BE2C (cell line): Measurements from ENCODE around the gene AGBL1.

Source experiments
- DNase-seq: peaks from one replicate; pipeline ENCODE4 v3.0.0-alpha.2; 2020
- H3K27me3 ChIP-seq: fragments of 250-450 bp; sonication (Bioruptor Pico); 2 replicates; pipeline ENCODE4 v1.5.1; 2020; ENCODE audit warnings: mild to moderate bottlenecking
- H3K36me3 ChIP-seq: fragments of 250-450 bp; sonication (Bioruptor Pico); 2 replicates; pipeline ENCODE4 v1.5.1; 2020; ENCODE audit warnings: mild to moderate bottlenecking
- H3K4me1 ChIP-seq: fragments of 250-450 bp; sonication (Bioruptor Pico); 2 replicates; pipeline ENCODE4 v1.5.1; 2020
- H3K4me3 ChIP-seq: 2 replicates; pipeline ENCODE4 v1.5.1; 2011; ENCODE audit warnings: low read depth, low read length
- H3K9me3 ChIP-seq: fragments of 250-450 bp; sonication (Bioruptor Pico); 2 replicates; pipeline ENCODE4 v1.5.1; 2020
- CTCF ChIP-seq: IDR thresholded peaks from 2 replicates; pipeline ENCODE4 v1.5.1; 2012; ENCODE audit warnings: mild to moderate bottlenecking, low read depth, low read length

AGBL1 gene

DNA sequence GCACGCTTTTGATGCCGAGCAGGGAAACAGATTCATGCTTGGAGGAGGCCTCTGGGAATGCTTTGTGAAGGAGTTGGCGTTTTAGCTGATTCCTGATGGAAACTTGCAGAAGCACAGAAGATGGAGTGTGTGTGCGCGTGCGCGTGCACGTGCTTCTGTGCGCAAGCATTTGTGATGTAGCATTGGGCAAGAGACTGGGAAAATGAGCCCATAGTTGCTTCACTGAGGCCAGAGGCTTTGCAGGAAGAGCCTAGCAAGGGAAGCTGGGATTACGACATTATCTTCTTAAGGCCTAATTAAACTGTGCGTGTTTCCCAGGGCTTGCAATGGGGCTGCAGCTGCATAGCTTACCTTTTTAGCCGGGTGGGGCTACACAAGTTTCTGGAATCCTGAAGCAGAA is 18.1 kb upstream of the AGBL1 start:
- H3K36me3 ChIP-seq, result no peaks in the 10 kb centered on the region
- H3K4me3 ChIP-seq, result no peak overlapping the region
- TF ChIP-seq CTCF, result no peak
- H3K4me1 ChIP-seq, result no peaks in the 10 kb centered on the region
- no peaks in the 10 kb centered on the region for H3K9me3 ChIP-seq
- H3K27me3 ChIP-seq, result peaks cover 4% of the 10 kb centered on the region
- DNase-seq, result no peak

DNA sequence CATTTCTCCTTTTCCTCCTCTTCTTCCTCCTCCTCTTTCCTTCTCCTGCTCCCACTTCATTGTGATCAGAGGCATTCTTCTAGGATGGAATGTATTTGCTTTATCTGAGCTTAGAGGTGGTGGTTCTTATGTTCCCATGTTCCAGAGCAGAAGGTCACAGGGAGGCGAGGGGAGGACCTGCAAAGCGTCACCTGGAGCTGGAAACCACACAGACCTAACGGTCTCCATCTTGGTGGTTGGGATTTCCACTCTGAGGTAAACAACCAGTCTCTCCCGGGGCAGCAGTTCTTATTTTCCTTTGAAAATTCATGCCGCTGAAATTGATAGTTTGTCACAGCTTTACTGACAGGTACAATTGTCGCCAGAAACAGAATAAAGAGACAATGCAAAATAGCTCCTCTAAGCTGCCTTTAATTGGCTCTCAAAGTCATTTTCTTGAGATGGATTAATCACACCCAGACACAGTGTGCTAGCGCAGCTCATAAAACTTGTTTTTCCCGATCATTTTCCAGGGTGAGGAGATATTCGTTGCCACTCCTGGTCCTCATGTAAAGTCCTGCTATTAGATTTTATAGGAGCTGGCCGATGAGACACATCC is 16.9 kb upstream of the AGBL1 start:
- no peaks in the 10 kb centered on the region for H3K4me1 ChIP-seq
- no peak for DNase-seq
- H3K9me3 ChIP-seq, result no peaks in the 10 kb centered on the region
- no peak overlapping the region for H3K4me3 ChIP-seq
- TF ChIP-seq CTCF, result no peak
- H3K36me3 ChIP-seq, result no peaks in the 10 kb centered on the region
- peaks cover 4% of the 10 kb centered on the region for H3K27me3 ChIP-seq

DNA sequence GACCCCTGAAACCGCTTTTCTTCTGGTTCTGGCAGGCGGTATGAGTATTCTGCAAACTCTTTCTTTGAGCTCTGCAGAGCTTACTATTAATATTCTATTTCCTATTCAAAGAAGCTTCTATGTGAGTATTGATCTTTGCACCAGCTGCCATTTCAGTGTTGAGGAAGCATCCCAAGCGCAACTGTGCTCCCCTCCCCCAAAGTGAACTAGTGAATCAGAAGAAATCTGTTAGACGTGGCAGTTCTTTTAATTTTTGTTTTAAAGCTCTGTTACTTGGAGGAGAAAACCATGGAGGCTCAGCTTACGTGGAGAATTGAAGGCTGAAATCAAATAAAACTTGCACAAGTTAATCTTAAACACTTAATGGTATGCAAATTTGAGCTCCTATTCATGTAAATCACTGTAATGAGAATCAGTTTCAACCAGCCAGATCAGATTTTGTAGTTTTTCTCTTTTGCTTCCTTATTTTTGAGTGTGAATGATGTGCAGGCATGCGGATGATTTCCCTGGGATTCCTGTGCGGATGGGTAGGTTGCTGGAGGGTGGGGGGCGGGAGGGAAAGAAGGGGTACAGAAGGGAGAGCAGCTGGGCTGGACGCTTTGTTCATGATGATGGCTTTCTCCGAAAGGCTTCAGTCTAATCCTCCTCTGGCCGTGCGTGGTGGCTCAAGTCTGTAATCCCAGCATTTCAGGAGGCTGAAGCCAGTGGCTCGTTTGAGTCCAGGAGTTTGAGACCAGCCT is 16.1 kb upstream of the AGBL1 start:
- no peak overlapping the region for H3K4me3 ChIP-seq
- H3K27me3 ChIP-seq, result peaks cover 4% of the 10 kb centered on the region
- no peak for TF ChIP-seq CTCF
- no peaks in the 10 kb centered on the region for H3K36me3 ChIP-seq
- no peak for DNase-seq
- no peaks in the 10 kb centered on the region for H3K9me3 ChIP-seq
- no peaks in the 10 kb centered on the region for H3K4me1 ChIP-seq

DNA sequence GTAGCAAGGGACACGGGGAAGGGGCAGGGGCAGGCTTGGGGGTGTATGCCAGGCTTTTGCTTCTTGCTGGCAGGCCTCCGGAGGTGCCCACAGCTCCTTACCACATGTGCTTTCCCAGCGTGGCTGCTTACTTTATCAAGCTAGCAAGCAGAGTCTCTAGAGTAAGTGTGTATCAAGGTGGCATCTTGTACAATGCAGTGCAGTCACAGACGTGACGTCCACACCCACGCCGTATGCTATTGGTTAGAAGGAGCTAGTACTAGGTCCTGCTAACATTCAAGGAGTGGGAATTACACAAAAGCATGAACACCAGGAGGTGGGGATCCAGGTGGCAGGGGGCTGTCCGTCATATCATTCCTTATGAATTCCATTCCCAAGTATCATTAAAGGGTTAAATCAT is 15.3 kb upstream of the AGBL1 start:
- Histone ChIP-seq H3K36me3 (no peaks in the 10 kb centered on the region), H3K27me3 (peaks cover 4% of the 10 kb centered on the region), H3K4me3 (no peak overlapping the region), H3K4me1 (no peaks in the 10 kb centered on the region), H3K9me3 (no peaks in the 10 kb centered on the region)
- TF ChIP-seq CTCF, result no peak
- DNase-seq, result no peak

GRCh38 chr15:86066174-86066834 is 13.4 kb upstream of the AGBL1 start:
- H3K27me3 ChIP-seq, result peaks cover 4% of the 10 kb centered on the region

More at GRCh38 chr15:86066174-86066834, 13.4 kb upstream of the AGBL1 start:
- no peak for TF ChIP-seq CTCF
- H3K36me3 ChIP-seq, result no peaks in the 10 kb centered on the region
- H3K4me1 ChIP-seq, result no peaks in the 10 kb centered on the region
- no peak for DNase-seq
- no peak overlapping the region for H3K4me3 ChIP-seq
- H3K9me3 ChIP-seq, result no peaks in the 10 kb centered on the region
